T follicular helper cell (primary cell): ENCODE measurements around the gene RANBP3L.
"Not testable (repeated sequence)": the region's sequence is repeated elsewhere in the genome, so short reads cannot be mapped to it uniquely, and the experiment has no call there.

Experiments used
- DNase-seq: peaks from one replicate; pipeline ENCODE4 v3.0.0-alpha.2; 2020; ENCODE audit warnings: low read depth

Gene RANBP3L

DNA sequence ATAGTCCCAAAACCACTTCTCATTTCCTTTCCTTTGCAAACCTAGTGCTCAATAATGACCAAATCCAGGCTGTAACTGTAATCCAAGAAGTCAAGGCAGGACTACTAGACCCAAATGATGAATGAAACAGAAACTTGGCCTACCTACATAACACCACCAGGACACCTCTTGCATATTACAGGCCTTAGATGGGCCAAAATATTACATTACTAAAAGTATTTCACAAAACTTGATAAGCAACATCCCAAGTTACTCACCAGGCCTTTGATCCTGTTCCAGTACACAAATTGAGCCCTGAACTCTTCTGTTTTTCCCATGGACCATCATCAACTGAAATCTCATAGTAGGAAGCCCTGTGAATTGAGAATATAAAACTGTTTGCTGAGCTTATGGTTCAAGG, 94.8 kb downstream of the RANBP3L start:
- DNase-seq, result no peak

DNA sequence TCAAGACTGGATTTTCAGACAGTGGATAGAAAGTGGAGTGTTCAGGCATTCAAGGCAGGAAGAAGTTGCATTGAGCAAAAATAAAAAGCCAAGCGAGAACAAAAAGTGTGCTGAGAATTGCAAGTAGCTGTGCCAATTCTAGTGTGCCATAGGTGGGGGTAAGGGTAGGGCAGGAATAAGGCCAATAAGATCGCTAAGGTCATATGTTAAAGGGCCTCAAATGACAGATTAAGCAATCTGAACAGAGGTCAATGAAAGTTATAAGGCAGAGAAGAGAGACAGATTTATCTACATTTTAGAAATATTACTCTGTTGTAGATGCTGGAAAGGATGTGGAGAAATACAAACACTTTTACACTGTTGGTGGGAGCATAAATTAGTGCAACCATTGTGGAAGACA, 96.4 kb downstream of the RANBP3L start:
- no peak for DNase-seq

DNA sequence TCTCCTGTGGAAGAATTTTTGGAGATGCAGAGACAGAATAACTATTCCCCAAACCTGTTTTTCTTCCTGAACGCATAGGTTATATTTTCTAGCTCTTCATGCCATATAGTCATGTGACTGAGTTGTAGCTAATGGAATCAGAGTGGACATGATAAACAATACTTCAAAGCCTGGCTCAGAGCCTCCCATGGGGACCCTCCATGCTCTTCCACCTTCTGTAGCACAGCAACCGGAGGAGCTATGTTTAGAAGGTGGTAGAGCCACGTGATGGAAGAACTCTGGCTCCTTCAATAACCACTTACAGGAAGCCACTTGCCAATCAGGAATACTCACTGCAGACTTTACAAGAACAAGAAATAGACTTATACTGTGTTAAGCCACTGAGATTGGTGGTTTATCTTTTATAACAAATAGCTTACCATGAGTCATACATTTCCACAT, 99.2 kb downstream of the RANBP3L start:
- DNase-seq, result no peak

DNA sequence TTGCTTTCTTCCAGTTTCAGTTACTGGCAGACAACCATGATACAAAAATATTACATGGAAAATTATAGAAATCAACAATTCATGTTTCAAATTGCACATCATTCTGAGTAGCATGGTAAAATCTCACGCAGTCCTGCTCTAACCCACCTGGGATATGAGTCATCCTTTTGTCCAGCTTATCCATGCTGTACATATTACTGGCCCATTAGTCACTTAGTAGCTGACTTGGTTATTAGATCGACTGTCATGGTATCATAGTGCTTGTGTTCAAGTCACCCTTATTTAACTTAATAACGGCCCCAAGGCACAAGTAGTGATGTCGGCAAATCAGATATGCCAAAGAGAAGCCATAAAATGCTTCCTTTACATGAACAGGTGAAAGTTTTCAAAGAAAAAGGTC, 101.2 kb downstream of the RANBP3L start:
- DNase-seq, result no peak

DNA sequence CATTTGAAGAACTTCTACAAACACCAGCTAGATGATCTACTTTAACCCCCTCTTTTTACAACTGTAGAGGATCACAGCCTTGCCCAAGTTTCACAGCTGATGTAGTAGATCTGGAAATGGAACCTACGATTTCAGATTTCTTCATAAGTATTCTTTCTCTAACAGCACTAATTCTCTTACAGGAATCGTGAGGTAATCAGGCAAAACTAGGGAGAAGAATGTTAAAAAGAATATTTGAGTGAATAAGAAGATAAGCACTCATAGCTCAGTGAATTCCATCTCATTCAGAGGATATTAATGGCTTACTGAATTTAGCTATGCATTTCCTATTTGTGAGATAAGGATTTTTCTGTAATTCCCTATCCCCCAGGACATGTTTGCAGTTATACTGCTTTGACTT, 102.1 kb downstream of the RANBP3L start:
- no peak for DNase-seq

DNA sequence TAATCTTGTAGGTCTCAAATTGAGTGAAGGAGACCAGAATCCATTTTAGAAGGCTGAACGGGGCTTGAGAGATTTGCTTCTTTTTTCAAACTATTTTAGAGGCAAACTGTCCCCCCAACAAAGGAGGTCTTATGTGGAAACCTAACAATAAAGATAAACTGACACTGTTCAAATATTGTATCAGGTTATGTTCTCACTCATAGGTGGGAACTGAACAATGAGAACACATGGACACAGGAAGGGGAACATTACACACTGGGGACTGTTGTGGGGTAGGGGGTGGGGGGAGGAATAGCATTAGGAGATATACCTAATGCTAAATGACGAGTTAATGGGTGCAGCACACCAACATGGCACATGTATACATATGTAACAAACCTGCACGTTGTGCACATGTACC, 102.9 kb downstream of the RANBP3L start:
- not testable (repeated sequence) for DNase-seq
